GM10266 (cell line): ENCODE data around the gene NCAM2.

Experiments
- DNase-seq: peaks from one replicate; pipeline ENCODE4 v3.0.0; 2012; ENCODE audit errors: extremely low spot score
- TF ChIP-seq, protein P1 (sequence below): IDR thresholded peaks from 2 replicates; pipeline ENCODE4 v1.5.1; 2012; ENCODE audit warnings: mild to moderate bottlenecking, low read depth; ENCODE audit not compliant: control insufficient read depth, insufficient read depth; ENCODE audit errors: missing control alignments

The NCAM2 gene

DNA sequence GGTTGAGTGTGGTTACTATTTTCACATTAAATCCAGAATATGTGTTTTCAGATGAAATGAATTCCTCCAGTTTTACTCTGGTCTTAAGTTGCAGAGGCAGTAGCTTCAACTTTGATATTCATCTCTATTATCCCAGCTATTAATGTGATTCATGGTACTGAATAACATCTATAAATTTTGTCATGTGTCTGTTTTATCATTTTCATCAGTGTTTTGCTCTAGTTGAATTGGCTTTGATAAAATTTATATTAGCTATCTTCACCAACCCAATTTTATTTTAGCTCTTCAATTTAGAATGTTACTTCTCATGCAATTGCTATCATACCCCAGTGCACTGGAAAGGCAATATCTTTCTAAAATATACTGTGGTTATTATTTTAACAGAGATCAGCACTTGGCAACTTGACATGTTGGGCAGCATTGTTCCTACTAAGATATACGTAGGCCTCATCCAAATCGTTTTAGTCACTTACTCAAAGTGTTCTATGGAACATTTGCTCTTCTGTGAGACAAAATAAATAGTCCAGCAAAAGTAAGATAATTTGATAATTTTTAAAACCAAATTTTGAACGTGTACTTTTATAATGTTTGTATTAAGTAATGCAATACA lies 184.3 kb downstream of the NCAM2 start:
- no peak for DNase-seq
- TF ChIP-seq, protein P1, sequence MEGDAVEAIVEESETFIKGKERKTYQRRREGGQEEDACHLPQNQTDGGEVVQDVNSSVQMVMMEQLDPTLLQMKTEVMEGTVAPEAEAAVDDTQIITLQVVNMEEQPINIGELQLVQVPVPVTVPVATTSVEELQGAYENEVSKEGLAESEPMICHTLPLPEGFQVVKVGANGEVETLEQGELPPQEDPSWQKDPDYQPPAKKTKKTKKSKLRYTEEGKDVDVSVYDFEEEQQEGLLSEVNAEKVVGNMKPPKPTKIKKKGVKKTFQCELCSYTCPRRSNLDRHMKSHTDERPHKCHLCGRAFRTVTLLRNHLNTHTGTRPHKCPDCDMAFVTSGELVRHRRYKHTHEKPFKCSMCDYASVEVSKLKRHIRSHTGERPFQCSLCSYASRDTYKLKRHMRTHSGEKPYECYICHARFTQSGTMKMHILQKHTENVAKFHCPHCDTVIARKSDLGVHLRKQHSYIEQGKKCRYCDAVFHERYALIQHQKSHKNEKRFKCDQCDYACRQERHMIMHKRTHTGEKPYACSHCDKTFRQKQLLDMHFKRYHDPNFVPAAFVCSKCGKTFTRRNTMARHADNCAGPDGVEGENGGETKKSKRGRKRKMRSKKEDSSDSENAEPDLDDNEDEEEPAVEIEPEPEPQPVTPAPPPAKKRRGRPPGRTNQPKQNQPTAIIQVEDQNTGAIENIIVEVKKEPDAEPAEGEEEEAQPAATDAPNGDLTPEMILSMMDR, result no peak

DNA sequence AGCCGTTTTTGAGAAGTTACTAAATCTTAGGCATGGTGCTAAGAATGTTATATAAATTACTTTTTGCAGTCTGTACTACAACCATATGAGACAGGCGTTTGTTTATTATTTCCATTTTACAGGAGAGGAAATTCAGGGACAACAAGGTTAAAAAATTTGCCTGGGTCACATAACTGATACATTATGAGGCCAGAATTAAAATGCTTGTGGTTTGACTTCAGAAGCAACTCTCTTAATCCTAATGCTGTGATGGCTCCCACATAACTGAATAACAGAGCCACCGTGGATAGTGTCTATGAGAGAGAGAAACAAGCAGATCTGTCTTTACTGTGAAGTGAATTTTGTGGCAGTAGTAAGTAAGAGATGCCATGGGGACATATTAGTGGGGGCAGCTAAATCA lies 184.9 kb downstream of the NCAM2 start:
- DNase-seq, result no peak
- TF ChIP-seq, protein P1, result no peak

DNA sequence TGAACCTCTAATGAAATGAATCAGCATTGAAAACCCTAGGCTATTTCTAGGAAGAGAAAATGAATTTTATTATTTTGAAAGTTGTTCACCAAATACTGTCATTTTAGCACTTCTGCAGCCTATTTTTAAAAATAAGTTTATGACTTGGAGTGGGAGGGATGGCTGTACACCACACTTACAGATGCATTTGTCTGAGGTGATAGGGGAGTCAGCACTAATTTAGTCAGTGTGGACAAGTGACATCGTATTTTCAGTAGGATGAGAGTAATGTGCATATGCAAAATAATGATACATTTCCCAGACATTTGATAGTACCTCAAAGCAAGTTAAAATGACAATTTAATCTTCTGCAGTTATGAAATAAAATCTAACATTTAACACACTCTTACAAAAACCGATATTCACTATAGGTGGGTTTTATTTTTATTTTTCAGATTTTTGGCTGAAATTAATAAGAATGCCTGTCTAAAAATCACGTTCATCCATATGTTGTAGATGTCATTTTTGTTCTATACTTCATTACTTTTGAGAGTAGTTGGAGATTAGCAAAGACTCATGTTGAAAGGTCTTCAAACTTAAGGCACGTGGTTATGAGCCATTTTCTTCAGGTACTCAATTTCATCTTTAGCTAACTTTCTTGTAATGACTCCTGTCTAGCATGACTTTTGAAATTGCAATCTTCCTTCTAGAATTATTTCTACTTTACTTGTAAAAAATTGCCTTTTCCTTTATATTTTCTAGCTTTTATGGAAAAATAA lies 186.7 kb downstream of the NCAM2 start:
- no peak for DNase-seq
- TF ChIP-seq, protein P1, result no peak

DNA sequence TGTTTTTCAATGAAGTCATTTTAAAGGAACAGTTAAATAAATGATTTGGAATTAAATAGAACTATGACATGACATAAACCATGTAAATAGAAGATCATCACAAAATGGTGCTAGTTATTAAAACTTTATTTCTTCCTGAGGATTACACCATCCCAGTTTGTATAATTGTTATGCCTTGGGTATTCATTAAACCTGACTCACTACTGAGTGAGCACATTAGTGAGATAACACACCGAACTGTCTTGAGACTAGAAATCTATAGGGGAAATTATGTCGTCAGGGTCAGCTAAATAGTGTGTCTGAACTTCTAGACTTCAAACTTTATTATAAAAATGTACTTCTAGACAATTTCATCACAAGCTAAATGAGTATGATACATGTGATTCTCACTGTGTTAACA lies 189.4 kb downstream of the NCAM2 start:
- no peak for DNase-seq

DNA sequence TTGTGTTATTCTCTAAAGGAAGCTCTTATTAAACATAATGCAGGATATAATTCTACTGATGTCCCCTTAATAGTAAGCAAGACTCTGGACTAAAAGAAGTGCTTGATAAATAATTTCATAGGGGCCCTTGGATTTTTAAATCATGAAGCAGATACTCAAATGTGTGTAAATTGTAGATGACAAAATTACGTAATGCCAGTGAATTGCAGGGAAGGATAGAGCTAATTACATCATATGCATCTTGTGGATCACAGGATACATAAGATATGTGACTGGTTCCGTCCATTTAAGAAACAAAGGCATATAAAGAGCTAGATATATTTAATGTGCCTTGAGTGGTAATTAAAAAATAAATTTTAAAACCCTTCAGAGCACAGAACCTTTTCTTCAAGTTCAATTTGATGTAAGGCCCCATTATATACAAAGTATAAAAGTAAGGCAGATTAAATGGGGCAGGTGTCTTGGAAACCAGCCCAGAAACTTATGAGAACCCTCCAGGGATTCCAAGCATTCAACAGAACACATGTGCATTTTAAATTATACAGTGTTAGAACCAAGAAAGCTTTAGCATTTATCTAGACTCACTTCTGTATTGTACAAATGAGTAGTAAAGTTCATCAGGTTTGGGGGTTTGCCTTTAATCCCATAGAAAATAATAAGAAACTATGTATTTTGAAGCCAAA lies 190.4 kb downstream of the NCAM2 start:
- TF ChIP-seq, protein P1, result no peak
- DNase-seq, result no peak

More for the DNA sequence above, 189.4 kb downstream of the NCAM2 start:
- TF ChIP-seq, protein P1, result no peak

DNA sequence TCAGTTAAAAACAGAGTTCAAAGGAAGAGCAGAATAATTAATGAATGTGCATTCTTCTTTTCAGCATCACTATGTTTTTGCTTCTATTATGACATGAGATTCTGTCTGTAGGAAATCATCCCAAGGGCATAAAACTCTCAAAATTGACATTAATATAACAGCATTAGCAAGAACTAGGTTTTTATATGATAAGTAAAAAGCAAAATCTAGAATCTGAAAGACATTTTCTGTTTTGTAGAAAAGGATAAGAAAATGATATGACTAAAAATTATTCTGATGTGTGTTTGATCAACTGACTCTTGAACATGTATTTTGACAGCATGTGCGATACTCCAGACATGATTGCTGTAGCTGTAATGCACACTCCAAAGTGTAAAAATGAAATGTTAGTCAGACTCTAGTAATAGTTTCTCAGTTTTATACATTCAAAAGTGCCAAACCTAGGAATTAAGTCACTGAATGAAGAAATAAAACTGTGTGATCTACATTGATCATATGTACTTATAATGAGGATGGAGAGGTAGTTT lies 197.3 kb downstream of the NCAM2 start:
- TF ChIP-seq, protein P1, result no peak
- DNase-seq, result no peak
